Gastroesophageal sphincter (tissue), 4 donors: ENCODE measurements around the gene TRIM69. TPM values are rescaled to one million over a fixed set of nuclear protein-coding genes. Genes with fewer than 3 reads are reported as not detected.

Experiments
- ATAC-seq: fragments of 150-250 bp; one replicate; pipeline ENCODE4 v1.9.1; 2016; ENCODE audit warnings: mild to moderate bottlenecking, moderate library complexity
- H3K27ac ChIP-seq, 4 donors: fragments of 200-600 bp; sonication (generic) in 3 of 4; 1 replicate in 3 of 4; 2 replicates in 1 of 4; pipeline ENCODE4 v1.5.1; 2016 to 2019
- H3K27me3 ChIP-seq: fragments of 200-600 bp; sonication (generic); one replicate; pipeline ENCODE4 v1.5.1; 2019
- H3K36me3 ChIP-seq, 2 donors: fragments of 200-600 bp; sonication (generic); one replicate each; pipeline ENCODE4 v1.5.1; 2019; ENCODE audit warnings: control low read depth in 1 of 2
- H3K4me1 ChIP-seq, 3 donors: fragments of 200-600 bp; sonication (generic); 1 replicate in 2 of 3; 2 replicates in 1 of 3; pipeline ENCODE4 v1.5.1; 2016 to 2019; ENCODE audit warnings: control low read depth in 2 of 3
- H3K4me3 ChIP-seq, 2 donors: fragments of 200-600 bp; sonication (generic); one replicate each; pipeline ENCODE4 v1.5.1; 2019; ENCODE audit warnings: mild to moderate bottlenecking in 1 of 2, moderate library complexity in 1 of 2
- H3K9me3 ChIP-seq, 3 donors: fragments of 200-600 bp; sonication (generic); one replicate each; pipeline ENCODE4 v1.5.1; 2017 to 2019; ENCODE audit warnings: control low read depth in 2 of 3
- CTCF ChIP-seq, 4 experiments: fragments of 200-600 bp in 2 of 4; fragments of 450-650 bp in 2 of 4; sonication (generic) in 1 of 4; IDR thresholded peaks; one replicate each; pipeline ENCODE4 v1.5.1; 2017 to 2019; ENCODE audit warnings: antibody characterized with exemption in 4 of 4, mild to moderate bottlenecking in 2 of 4, moderate library complexity in 2 of 4
- EP300 ChIP-seq: sonication (generic); formaldehyde crosslinking; IDR thresholded peaks from one replicate; pipeline ENCODE4 v1.6.1; 2017; ENCODE audit warnings: antibody characterized with exemption, mild to moderate bottlenecking
- POLR2A ChIP-seq, 2 donors: fragments of 450-650 bp; IDR thresholded peaks; one replicate each; pipeline ENCODE4 v1.6.1; 2017; ENCODE audit warnings: antibody characterized with exemption in 2 of 2, mild to moderate bottlenecking in 2 of 2, moderate library complexity in 1 of 2
- POLR2AphosphoS5 ChIP-seq: sonication (generic); formaldehyde crosslinking; IDR thresholded peaks from one replicate; pipeline ENCODE4 v1.6.1; 2017; ENCODE audit warnings: antibody characterized with exemption
- WGBS, 2 donors: methylation state at CpG; one replicate each; pipeline ENCODE4 v1.1.5; 2018; ENCODE audit warnings: low coverage in 1 of 2; 5-methylcytosine and 5-hydroxymethylcytosine counted together
- total RNA-seq, 4 donors: library from RNA; depleted of rRNA; stranded (reverse); fragments of >200 nt; gene quantifications; one replicate each; pipeline ENCODE4 v1.1.0, GENCODE V29; 2016

The TRIM69 gene
- total RNA-seq, 4 donors from 2014 or later: 22.9 to 31.1 (median 24.3) TPM

DNA sequence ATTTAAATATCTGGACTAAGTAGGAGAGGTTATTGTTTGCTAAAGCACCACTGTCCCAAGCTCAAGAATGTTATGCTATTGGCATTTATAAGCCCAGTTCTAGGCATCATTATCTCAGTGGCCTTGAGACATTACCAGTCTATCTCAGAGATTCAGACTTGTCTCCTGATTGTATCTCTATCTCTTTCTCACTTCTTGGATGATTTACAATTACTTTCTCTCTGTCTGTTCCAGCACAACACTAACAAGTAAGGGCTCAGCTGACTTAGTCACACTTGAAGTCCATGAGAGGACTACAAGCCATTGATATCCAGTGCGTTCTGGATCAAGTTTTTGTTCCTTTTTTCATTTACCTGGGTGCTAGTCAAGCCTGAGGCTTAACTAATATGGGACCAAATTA, 60.2 kb downstream of the TRIM69 start:
- TF ChIP-seq CTCF (IDR thresholded peaks at IDR 0.05) (no peak), POLR2AphosphoS5 (no peak), POLR2A (IDR thresholded peaks at IDR 0.05) (no peak), EP300 (no peak)
- no peak for ATAC-seq
- peaks cover 25% of the 10 kb centered on the region for H3K27me3 ChIP-seq
- no peaks in the 10 kb centered on the region for H3K36me3 ChIP-seq
- no peak overlapping the region for H3K27ac ChIP-seq
- no peaks in the 10 kb centered on the region for H3K4me1 ChIP-seq
- H3K9me3 ChIP-seq: no peaks in the 10 kb centered on the region
- 80 to 88% methylated on average over 1 of the region's 1 CpG for WGBS, 2 donors
- H3K4me3 ChIP-seq: no peak overlapping the region

GRCh38 chr15:44798826-44799225, 62.5 kb downstream of the TRIM69 start:
- H3K4me1 ChIP-seq: no peaks in the 10 kb centered on the region
- no peak for ATAC-seq
- 0 to 15% methylated on average over 1 to 3 of the region's 3 CpGs for WGBS, 2 donors
- H3K27me3 ChIP-seq: peaks cover 21% of the 10 kb centered on the region
- no peaks in the 10 kb centered on the region for H3K9me3 ChIP-seq
- TF ChIP-seq POLR2A (IDR thresholded peaks at IDR 0.05) (no peak), EP300 (no peak), POLR2AphosphoS5 (no peak), CTCF (IDR thresholded peaks at IDR 0.05) (no peak)
- H3K27ac ChIP-seq: no peak overlapping the region
- H3K4me3 ChIP-seq: no peak overlapping the region
- H3K36me3 ChIP-seq: no peaks in the 10 kb centered on the region

DNA sequence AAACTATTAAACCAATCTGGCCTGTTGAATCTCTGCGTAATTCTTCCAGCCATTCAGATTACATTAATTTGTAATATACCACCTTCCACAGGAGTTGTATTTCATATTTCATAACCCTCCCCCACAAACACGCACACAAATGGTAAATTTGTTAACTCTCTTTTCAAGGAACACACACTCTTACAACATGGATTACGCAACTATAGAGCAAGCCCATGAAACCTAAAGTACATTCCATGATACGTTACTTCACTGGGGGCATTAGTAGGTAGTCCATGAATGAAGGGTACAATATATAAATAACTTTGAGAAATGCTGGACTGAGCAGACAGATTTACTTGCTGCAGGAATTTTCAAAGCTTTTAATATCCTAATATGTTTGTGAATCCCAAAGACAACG, 65.0 kb downstream of the TRIM69 start:
- no peak for ATAC-seq
- H3K36me3 ChIP-seq: no peaks in the 10 kb centered on the region
- H3K4me3 ChIP-seq: no peak overlapping the region
- no peak overlapping the region for H3K27ac ChIP-seq
- H3K9me3 ChIP-seq: no peaks in the 10 kb centered on the region
- peaks cover 21% of the 10 kb centered on the region for H3K27me3 ChIP-seq
- TF ChIP-seq CTCF (IDR thresholded peaks at IDR 0.05): no peak
- TF ChIP-seq POLR2AphosphoS5: no peak
- no peak for TF ChIP-seq EP300
- no peak for TF ChIP-seq POLR2A (IDR thresholded peaks at IDR 0.05)
- 58 to 84% methylated on average over 5 of the region's 5 CpGs for WGBS, 2 donors
- H3K4me1 ChIP-seq: no peaks in the 10 kb centered on the region

DNA sequence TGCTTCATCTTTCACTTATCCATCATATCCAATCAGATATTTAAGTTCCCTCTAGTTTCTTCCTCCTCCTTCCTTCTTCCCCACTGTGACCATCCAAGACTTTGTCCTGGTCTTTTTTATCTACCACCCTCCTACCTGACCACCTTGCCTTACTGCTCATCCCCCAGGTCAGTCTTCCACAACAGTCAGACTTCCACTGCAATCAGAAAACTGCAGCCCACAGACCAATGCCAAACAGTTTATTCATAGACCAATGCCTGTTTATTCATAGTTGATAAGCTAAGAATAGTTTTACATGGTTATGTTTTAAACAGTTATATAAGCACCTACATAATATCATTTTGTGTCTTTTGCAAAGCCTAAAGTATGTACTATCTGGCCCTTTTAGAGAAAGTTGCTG, 65.5 kb downstream of the TRIM69 start:
- ATAC-seq: no peak
- no peaks in the 10 kb centered on the region for H3K9me3 ChIP-seq
- no peak for TF ChIP-seq EP300
- TF ChIP-seq POLR2AphosphoS5: no peak
- TF ChIP-seq CTCF (IDR thresholded peaks at IDR 0.05): no peak
- TF ChIP-seq POLR2A (IDR thresholded peaks at IDR 0.05): no peak
- no peaks in the 10 kb centered on the region for H3K4me1 ChIP-seq
- peaks cover 21% of the 10 kb centered on the region for H3K27me3 ChIP-seq
- no peak overlapping the region for H3K4me3 ChIP-seq
- no peaks in the 10 kb centered on the region for H3K36me3 ChIP-seq
- no peak overlapping the region for H3K27ac ChIP-seq

GRCh38 chr15:44802336-44802735, 66.0 kb downstream of the TRIM69 start:
- Histone ChIP-seq H3K27ac (no peak overlapping the region), H3K36me3 (no peaks in the 10 kb centered on the region), H3K4me1 (no peaks in the 10 kb centered on the region), H3K9me3 (no peaks in the 10 kb centered on the region), H3K27me3 (peaks cover 18% of the 10 kb centered on the region), H3K4me3 (no peak overlapping the region)
- WGBS, 2 donors: 40 to 83% methylated on average over 1 of the region's 1 CpG
- TF ChIP-seq EP300 (no peak), POLR2AphosphoS5 (no peak), CTCF (IDR thresholded peaks at IDR 0.05) (no peak), POLR2A (IDR thresholded peaks at IDR 0.05) (no peak)
- no peak for ATAC-seq
